Pancreas (tissue), 10 donors: ENCODE data around the gene OST4. TPM values are rescaled to one million over a fixed set of nuclear protein-coding genes. Genes with fewer than 3 reads are reported as not detected.

Source experiments
- ATAC-seq, 4 donors: fragments of 200-7000 bp; cut with Tn5 transposase; one replicate each; pipeline versions ENCODE4 v1.8.0 to v1.9.1; 2020; ENCODE audit warnings: mild to moderate bottlenecking in 4 of 4, moderate library complexity in 4 of 4
- DNase-seq, 6 donors: peaks; one replicate each; pipeline ENCODE4 v3.0.0-alpha.2; 2020
- FAIRE-seq: peaks from 2 replicates; lab custom pipeline; 2012; peaks lifted over from hg19 to GRCh38; lab: Jason Lieb, UNC
- H3K27ac ChIP-seq, 4 donors: fragments of 200-600 bp; sonication (generic); 1 replicate in 3 of 4; 2 replicates in 1 of 4; pipeline versions ENCODE4 v1.5.0 to v1.8.0; 2020
- H3K27me3 ChIP-seq, 4 donors: fragments of 200-600 bp; one replicate each; pipeline ENCODE4 v1.8.0; 2021
- H3K36me3 ChIP-seq, 3 donors: fragments of 200-600 bp; sonication (generic) in 1 of 3; one replicate each; pipeline versions ENCODE4 v1.5.0 to v1.8.0; 2020 to 2021
- H3K4me1 ChIP-seq, 3 donors: fragments of 200-600 bp; one replicate each; pipeline ENCODE4 v1.8.0; 2021
- H3K4me3 ChIP-seq, 4 donors: fragments of 200-600 bp; sonication (generic) in 2 of 4; one replicate each; pipeline versions ENCODE4 v1.5.0 to v1.8.0; 2020 to 2021
- H3K9me3 ChIP-seq, 4 donors: fragments of 200-600 bp; one replicate each; pipeline ENCODE4 v1.8.0; 2021
- WGBS, 2 donors: extraction: QIAGEN DNeasy Blood & Tissue Kit; methylation state at CpG; one replicate each; pipeline ENCODE4 v1.1.7; 2013; 5-methylcytosine and 5-hydroxymethylcytosine counted together
- intact Hi-C, 3 donors: fragments of 100-400 bp; cut with DNase I; formaldehyde crosslinking; loops; one replicate each; pipeline versions ENCODE4 v1.11.1 to v1.14.2; 2022
- polyA plus RNA-seq, 2 donors: library from polyadenylated mRNA; stranded (reverse); fragments of 200-250 nt; gene quantifications; one replicate each; pipeline ENCODE4 v1.2.3, GENCODE V29; 2013
- total RNA-seq, 6 donors: library from RNA; stranded (reverse); fragmentation: NEBNext Ultra II Directional in 4 of 6; extraction: Animal tissue kit (Norgen Biotek cat#: 25700) in 4 of 6; gene quantifications; one replicate each; pipeline versions ENCODE4 v1.2.1 to v1.2.4, GENCODE V29; 2021 to 2023
- TF ChIP-seq, protein P1 (sequence below), 4 donors: fragments of 200-600 bp; sonication (generic) in 3 of 4; IDR thresholded peaks; one replicate each; pipeline versions ENCODE4 v1.5.0 to v1.8.0; 2021; ENCODE audit warnings: antibody characterized with exemption in 4 of 4
- donor health status: healthy with polysubstance abuse.
- donor health status: DM: no; HTN: no; CAD: no; lungs with moderate emphysema.
- donor health status: DM: no; HTN: no; CAD: no.
- donor health status: control.
- donor health status: control.
- donor health status: Bipolar disorder and iron deficiency.
- donor health status: DM: yes; HTN: yes; CAD: no.
- donor health status: DM: no; HTN: no; CAD: no.
- donor health status: DM: no; HTN: no; CAD: no.
- donor health status: DM: yes; HTN: yes; CAD: no.

OST4 gene
- total and polyA plus RNA-seq, 8 donors, result 76.6 to 188 (median 120) TPM

- intact Hi-C loops, result no loop called here
Observed at GRCh38 chr2:27053321-27053720, 18.1 kb downstream of the OST4 start.

DNA sequence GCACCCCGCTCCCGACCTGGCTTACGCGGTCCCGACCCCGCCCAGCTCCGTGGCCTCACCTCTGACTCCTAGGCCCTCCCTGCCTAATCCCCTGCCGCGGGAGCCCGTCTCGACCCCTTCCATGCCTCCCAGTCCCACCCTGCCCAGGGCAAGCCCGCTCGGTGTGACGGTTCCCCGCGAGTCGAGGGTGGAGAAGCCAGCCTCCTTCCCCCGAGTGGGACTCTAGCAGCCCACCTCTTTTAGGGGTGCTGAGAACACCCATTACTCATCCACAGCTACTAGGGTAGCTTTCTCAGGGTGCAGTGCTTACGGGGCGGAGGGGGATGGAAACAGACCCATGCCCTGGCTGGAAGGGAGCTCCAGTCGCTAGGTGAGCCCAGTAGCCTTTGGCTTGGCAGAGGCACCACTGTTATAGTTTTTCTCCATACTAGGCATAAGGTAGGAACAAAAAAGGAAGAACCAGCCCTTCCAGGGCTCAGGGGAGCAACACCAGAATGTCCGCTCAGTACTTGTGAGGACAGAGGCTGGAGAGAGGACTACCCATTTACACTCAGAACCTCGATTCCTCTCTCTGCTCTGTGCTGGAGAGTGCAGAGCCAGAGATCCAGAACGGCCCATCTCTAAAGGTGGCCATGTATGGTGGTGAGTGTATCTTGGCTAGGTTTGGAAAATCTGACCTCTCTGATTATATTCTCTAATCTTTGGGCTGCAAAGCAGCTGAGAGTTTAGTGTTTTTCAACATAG lies 19.4 kb downstream of the OST4 start:
- TF ChIP-seq, protein P1, sequence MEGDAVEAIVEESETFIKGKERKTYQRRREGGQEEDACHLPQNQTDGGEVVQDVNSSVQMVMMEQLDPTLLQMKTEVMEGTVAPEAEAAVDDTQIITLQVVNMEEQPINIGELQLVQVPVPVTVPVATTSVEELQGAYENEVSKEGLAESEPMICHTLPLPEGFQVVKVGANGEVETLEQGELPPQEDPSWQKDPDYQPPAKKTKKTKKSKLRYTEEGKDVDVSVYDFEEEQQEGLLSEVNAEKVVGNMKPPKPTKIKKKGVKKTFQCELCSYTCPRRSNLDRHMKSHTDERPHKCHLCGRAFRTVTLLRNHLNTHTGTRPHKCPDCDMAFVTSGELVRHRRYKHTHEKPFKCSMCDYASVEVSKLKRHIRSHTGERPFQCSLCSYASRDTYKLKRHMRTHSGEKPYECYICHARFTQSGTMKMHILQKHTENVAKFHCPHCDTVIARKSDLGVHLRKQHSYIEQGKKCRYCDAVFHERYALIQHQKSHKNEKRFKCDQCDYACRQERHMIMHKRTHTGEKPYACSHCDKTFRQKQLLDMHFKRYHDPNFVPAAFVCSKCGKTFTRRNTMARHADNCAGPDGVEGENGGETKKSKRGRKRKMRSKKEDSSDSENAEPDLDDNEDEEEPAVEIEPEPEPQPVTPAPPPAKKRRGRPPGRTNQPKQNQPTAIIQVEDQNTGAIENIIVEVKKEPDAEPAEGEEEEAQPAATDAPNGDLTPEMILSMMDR (IDR thresholded peaks at IDR 0.05), result no peak
- Histone ChIP-seq H3K36me3 (peaks cover 0 to 13% (median 2%) of the 10 kb centered on the region in 3 donors), H3K4me3 (peak overlapping the region; percentile 86 to 90 (median 89)), H3K9me3 (no peaks in the 10 kb centered on the region), H3K27me3 (no peaks in the 10 kb centered on the region), H3K27ac (peak overlapping the region; percentile 52 to 81 (median 70)), H3K4me1 (peaks cover 0 to 6% (median 0%) of the 10 kb centered on the region in 3 donors)
- intact Hi-C loops, result no loop called here
- DNase-seq (peak; percentile 44 to 89 (median 69)), ATAC-seq (peak in 1 of 4 donors; percentile 0), FAIRE-seq (no peak)
- WGBS, 2 donors, result 2 to 4% methylated on average over 24 of the region's 24 CpGs

More at GRCh38 chr2:27053321-27053720, 18.1 kb downstream of the OST4 start:
- FAIRE-seq, result no peak
- WGBS, 2 donors, result 81 to 88% methylated on average over 11 of the region's 11 CpGs
- no peaks in the 10 kb centered on the region for H3K27me3 ChIP-seq
- no peak for ATAC-seq
- no peak for DNase-seq
- TF ChIP-seq, protein P1 (IDR thresholded peaks at IDR 0.05), result no peak
- H3K4me1 ChIP-seq, result peaks cover 0 to 6% (median 0%) of the 10 kb centered on the region in 3 donors
- peaks cover 0 to 13% (median 3%) of the 10 kb centered on the region in 3 donors for H3K36me3 ChIP-seq
- no peak overlapping the region for H3K27ac ChIP-seq
- no peaks in the 10 kb centered on the region for H3K9me3 ChIP-seq
- H3K4me3 ChIP-seq, result no peak overlapping the region

GRCh38 chr2:27050996-27051901 lies 20.2 kb downstream of the OST4 start, which contains the start of gene AGBL5:
AGBL5 (plus strand) TSS chr2:27051668; CDS start chr2:27052959, 1,291 bp downstream.
- 0% methylated on average over 61 to 67 of the region's 67 CpGs for WGBS, 2 donors
- Histone ChIP-seq H3K4me1 (peaks cover 0 to 6% (median 0%) of the 10 kb centered on the region in 3 donors), H3K4me3 (peak within 1 kb of the TSS; percentile 86 to 90 (median 89)), H3K9me3 (no peaks in the 10 kb centered on the region), H3K27me3 (no peaks in the 10 kb centered on the region), H3K27ac (peak within 1 kb of the TSS; percentile 58 to 81 (median 71)), H3K36me3 (peaks cover 0 to 12% (median 0%) of the 10 kb centered on the region in 3 donors)
- TF ChIP-seq, protein P1 (IDR thresholded peaks at IDR 0.05), result no peak
- ATAC-seq (peak; percentile 73 to 89 (median 80)), DNase-seq (peak; percentile 91 to 98 (median 96)), FAIRE-seq (no peak)
- intact Hi-C loops, result no loop called here

DNA sequence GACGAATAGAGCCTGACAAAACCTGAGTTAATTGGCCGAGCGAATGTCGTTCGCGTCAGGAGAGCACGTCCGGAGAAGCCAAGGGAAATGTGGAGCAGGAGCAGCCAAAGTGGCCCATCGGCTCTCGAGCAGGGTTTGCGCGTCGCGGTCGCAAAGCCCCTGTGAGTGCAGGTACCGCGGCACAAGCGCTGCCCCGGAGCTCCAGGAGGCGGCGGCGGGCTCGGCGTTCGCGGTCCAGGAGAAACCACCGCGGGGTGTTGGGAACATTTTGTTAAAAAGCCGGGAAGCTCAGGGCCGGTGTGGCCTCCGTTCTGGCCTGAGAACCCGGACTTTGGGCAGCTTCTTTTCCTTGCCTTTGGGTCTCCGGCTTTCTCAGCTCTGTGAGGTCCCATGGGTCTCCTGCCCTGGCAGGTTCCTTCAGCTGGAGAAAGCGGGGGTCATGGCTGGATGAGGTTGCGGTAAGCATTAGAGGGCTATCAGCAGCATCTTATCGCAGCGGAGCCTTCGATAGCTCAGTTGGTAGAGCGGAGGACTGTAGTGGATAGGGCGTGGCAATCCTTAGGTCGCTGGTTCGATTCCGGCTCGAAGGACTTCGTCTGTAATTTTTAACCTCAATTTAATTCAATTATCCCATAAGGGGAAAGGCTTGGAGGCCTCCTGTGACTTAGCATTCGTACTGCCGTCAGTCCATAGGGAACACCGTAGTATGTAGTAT lies 21.0 kb downstream of the OST4 start:
- intact Hi-C loops, result no loop called here

More for the DNA sequence above, 21.0 kb downstream of the OST4 start:
- no peaks in the 10 kb centered on the region for H3K9me3 ChIP-seq
- H3K27ac ChIP-seq, result peak overlapping the region; percentile 58 to 81 (median 71)
- FAIRE-seq (no peak), ATAC-seq (peak; percentile 77 to 86 (median 80)), DNase-seq (peak; percentile 84 to 96 (median 90))
- no peaks in the 10 kb centered on the region for H3K27me3 ChIP-seq
- 0% methylated on average over 48 of the region's 48 CpGs for WGBS, 2 donors
- peak overlapping the region; percentile 86 to 90 (median 89) for H3K4me3 ChIP-seq
- peaks cover 0 to 6% (median 0%) of the 10 kb centered on the region in 3 donors for H3K4me1 ChIP-seq
- TF ChIP-seq, protein P1 (IDR thresholded peaks at IDR 0.05), result peak in 1 of 4 donors; percentile 25
- peaks cover 0 to 5% (median 0%) of the 10 kb centered on the region in 3 donors for H3K36me3 ChIP-seq
